ENCODE measurements around the gene SERGEF. TPM values are rescaled to one million over a fixed set of nuclear protein-coding genes. Genes with fewer than 3 reads are reported as not detected.

The SERGEF gene
- total RNA-seq, 2 donors from 2014 or later = 26.7 to 42.1 TPM

DNA sequence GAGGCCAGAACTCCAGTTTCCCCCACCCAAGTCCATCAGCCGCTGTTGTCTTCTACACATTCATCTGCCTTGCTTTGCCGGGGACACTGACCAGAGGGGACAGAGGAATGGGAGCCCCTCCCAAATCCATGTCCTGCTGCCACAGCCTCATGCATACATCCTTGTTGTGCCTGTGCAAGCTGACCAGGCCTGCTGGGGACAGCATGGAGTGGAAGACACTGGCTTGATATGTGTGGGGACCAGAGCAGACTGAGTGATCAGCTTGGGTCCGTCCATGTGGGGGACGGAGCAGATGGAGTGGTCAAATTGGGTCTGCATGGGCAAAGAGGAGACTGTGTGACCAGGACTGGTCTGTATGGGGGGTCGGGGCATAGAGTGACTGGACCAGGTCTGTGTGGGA lies 234.5 kb downstream of the SERGEF start:
- no peaks in the 10 kb centered on the region for H3K4me1 ChIP-seq (ENCODE audit: control insufficient read depth, insufficient read depth, low read length)
- H3K27ac Mint-ChIP-seq = no peak overlapping the region
- no peaks in the 10 kb centered on the region for H3K9me3 ChIP-seq (ENCODE audit: control insufficient read depth, low read length)
- no peaks in the 10 kb centered on the region for H3K9me3 Mint-ChIP-seq
- H3K36me3 ChIP-seq (ENCODE audit: control insufficient read depth, insufficient read depth, low read length) = no peaks in the 10 kb centered on the region
- TF ChIP-seq, protein P1, sequence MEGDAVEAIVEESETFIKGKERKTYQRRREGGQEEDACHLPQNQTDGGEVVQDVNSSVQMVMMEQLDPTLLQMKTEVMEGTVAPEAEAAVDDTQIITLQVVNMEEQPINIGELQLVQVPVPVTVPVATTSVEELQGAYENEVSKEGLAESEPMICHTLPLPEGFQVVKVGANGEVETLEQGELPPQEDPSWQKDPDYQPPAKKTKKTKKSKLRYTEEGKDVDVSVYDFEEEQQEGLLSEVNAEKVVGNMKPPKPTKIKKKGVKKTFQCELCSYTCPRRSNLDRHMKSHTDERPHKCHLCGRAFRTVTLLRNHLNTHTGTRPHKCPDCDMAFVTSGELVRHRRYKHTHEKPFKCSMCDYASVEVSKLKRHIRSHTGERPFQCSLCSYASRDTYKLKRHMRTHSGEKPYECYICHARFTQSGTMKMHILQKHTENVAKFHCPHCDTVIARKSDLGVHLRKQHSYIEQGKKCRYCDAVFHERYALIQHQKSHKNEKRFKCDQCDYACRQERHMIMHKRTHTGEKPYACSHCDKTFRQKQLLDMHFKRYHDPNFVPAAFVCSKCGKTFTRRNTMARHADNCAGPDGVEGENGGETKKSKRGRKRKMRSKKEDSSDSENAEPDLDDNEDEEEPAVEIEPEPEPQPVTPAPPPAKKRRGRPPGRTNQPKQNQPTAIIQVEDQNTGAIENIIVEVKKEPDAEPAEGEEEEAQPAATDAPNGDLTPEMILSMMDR (conservative IDR thresholded peaks at IDR 0.05) = no peak
- H3K27me3 Mint-ChIP-seq (ENCODE audit: insufficient read depth) = no peaks in the 10 kb centered on the region
- no peak overlapping the region for H3K4me3 Mint-ChIP-seq
- H3K4me3 ChIP-seq (ENCODE audit: low read length) = no peak overlapping the region
- H3K9ac ChIP-seq (ENCODE audit: extremely low read depth, low read length, poor library complexity, severe bottlenecking) = no peak overlapping the region
- no peak overlapping the region for H3K27ac ChIP-seq (ENCODE audit: low read depth, low read length)
- DNase-seq = no peak
- H3K4me1 Mint-ChIP-seq = no peaks in the 10 kb centered on the region
- WGBS, 2 experiments (ENCODE audit: insufficient coverage in 1 of 2, insufficient read length in 1 of 2) = 92% methylated on average over 5 of the region's 5 CpGs; no CpG with 5 or more reads in 1 of the 2 experiments
- H3K27me3 ChIP-seq (ENCODE audit: control insufficient read depth, insufficient read depth, low read length, poor library complexity, severe bottlenecking) = no peaks in the 10 kb centered on the region
- no peaks in the 10 kb centered on the region for H3K36me3 Mint-ChIP-seq (ENCODE audit: low read depth)

DNA sequence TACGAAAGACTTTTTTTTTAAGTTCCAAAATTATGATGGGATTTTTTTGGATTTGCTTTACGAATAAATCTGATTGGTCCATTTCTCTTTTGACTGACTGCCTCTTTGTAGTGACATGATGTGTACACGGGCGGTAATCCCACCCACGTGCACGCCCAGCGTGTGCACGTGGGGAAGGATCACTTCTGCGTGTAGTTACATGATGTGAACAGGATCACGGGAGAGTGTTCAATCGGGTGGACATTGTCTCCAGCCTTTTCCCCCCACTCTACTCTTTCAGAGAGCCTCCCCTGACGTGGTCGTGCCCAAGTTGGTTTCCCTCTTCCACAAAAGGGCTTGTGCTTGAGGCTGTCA lies 235.1 kb downstream of the SERGEF start:
- 96 to 98% methylated on average over 11 to 13 of the region's 13 CpGs for WGBS, 2 experiments (ENCODE audit: insufficient coverage in 1 of 2, insufficient read length in 1 of 2)
- Mint-ChIP-seq H3K4me3 (no peak overlapping the region), H3K27ac (no peak overlapping the region)

DNA sequence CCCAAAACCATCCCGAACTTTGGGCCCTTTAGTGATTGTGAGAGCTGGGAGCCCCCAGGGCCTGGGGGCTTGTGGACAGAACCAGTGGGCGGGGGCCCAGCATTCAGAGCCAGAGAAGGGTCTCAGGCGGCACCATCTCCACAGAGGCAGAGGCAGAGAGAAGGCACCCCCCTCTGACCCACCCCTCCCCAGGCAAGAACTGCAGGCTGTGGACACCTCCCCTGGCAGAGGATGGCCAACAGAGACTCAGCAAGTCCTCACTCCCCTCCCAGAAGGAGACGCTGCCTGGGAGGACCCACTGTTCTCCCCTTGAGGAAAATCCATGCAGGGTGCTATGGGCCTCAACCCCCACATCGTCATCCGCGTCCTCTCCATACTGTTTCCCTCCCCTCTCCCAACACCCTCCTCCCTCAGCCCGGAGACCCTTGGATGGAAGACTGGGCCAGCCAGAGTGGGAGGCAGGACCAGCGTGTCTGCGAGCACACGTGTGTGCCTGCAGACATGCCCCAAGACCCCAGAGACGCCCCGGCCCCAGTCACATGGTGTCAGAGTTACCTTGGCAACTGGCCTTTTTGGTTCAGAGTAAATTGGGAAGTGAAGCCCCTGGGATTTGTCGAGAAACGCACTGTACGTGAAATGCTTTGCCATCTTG lies 235.6 kb downstream of the SERGEF start:
- WGBS, 2 experiments (ENCODE audit: insufficient coverage in 1 of 2, insufficient read length in 1 of 2) = 87 to 96% methylated on average over 8 to 16 of the region's 16 CpGs
- TF ChIP-seq, protein P1 (conservative IDR thresholded peaks at IDR 0.05) = no peak

More for the DNA sequence above, 235.1 kb downstream of the SERGEF start:
- Mint-ChIP-seq H3K27me3 (ENCODE audit: insufficient read depth) (no peaks in the 10 kb centered on the region), H3K4me1 (no peaks in the 10 kb centered on the region), H3K9me3 (no peaks in the 10 kb centered on the region), H3K36me3 (ENCODE audit: low read depth) (no peaks in the 10 kb centered on the region)
- Histone ChIP-seq H3K36me3 (ENCODE audit: control insufficient read depth, insufficient read depth, low read length) (no peaks in the 10 kb centered on the region), H3K9me3 (ENCODE audit: control insufficient read depth, low read length) (no peaks in the 10 kb centered on the region), H3K27me3 (ENCODE audit: control insufficient read depth, insufficient read depth, low read length, poor library complexity, severe bottlenecking) (no peaks in the 10 kb centered on the region), H3K27ac (ENCODE audit: low read depth, low read length) (no peak overlapping the region), H3K9ac (ENCODE audit: extremely low read depth, low read length, poor library complexity, severe bottlenecking) (no peak overlapping the region), H3K4me1 (ENCODE audit: control insufficient read depth, insufficient read depth, low read length) (no peaks in the 10 kb centered on the region), H3K4me3 (ENCODE audit: low read length) (no peak overlapping the region)
- TF ChIP-seq, protein P1 (conservative IDR thresholded peaks at IDR 0.05) = no peak
- no peak for DNase-seq

More for the DNA sequence above, 235.6 kb downstream of the SERGEF start:
- H3K9me3 ChIP-seq (ENCODE audit: control insufficient read depth, low read length) = no peaks in the 10 kb centered on the region
- Mint-ChIP-seq H3K27me3 (ENCODE audit: insufficient read depth) (no peaks in the 10 kb centered on the region), H3K4me1 (no peaks in the 10 kb centered on the region), H3K4me3 (no peak overlapping the region), H3K27ac (no peak overlapping the region), H3K9me3 (no peaks in the 10 kb centered on the region), H3K36me3 (ENCODE audit: low read depth) (no peaks in the 10 kb centered on the region)
- H3K36me3 ChIP-seq (ENCODE audit: control insufficient read depth, insufficient read depth, low read length) = no peaks in the 10 kb centered on the region
- H3K27me3 ChIP-seq (ENCODE audit: control insufficient read depth, insufficient read depth, low read length, poor library complexity, severe bottlenecking) = no peaks in the 10 kb centered on the region
- DNase-seq = no peak
- no peak overlapping the region for H3K9ac ChIP-seq (ENCODE audit: extremely low read depth, low read length, poor library complexity, severe bottlenecking)
- no peak overlapping the region for H3K4me3 ChIP-seq (ENCODE audit: low read length)
- no peaks in the 10 kb centered on the region for H3K4me1 ChIP-seq (ENCODE audit: control insufficient read depth, insufficient read depth, low read length)
- no peak overlapping the region for H3K27ac ChIP-seq (ENCODE audit: low read depth, low read length)
